ENCODE results near the gene GAS2. TPM values are rescaled to one million over a fixed set of nuclear protein-coding genes. Genes with fewer than 3 reads are reported as not detected.

The GAS2 gene
- total RNA-seq, 1 donor from 2014 or later, result 1.7 TPM

DNA sequence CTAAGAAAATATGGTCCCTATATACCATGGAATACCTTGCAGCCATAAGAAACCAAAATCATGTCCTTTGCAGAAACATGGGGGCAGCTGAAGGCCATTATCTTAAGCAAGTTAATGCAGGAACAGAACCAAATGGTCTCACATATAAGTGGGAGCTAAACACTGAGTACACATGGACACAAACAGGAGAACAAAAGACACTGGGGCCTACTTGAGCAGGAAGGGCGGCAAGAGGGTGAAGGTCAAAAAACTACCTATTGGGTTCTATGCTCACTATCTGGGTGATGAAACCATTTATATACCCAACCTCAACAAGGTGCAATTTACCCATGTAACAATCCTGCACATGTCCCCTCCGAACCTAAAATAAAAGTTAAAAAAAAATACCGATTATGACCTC lies 22.5 kb downstream of the GAS2 start:
- Histone ChIP-seq H3K9me3 (no peaks in the 10 kb centered on the region), H3K27ac (no peak overlapping the region), H3K27me3 (no peaks in the 10 kb centered on the region), H3K4me3 (no peak overlapping the region), H3K4me1 (no peaks in the 10 kb centered on the region), H3K36me3 (no peaks in the 10 kb centered on the region)
- ATAC-seq (no peak), DNase-seq (no peak)
- intact Hi-C loops (cut with DNase I), result no loop called here
- TF ChIP-seq, protein P1, sequence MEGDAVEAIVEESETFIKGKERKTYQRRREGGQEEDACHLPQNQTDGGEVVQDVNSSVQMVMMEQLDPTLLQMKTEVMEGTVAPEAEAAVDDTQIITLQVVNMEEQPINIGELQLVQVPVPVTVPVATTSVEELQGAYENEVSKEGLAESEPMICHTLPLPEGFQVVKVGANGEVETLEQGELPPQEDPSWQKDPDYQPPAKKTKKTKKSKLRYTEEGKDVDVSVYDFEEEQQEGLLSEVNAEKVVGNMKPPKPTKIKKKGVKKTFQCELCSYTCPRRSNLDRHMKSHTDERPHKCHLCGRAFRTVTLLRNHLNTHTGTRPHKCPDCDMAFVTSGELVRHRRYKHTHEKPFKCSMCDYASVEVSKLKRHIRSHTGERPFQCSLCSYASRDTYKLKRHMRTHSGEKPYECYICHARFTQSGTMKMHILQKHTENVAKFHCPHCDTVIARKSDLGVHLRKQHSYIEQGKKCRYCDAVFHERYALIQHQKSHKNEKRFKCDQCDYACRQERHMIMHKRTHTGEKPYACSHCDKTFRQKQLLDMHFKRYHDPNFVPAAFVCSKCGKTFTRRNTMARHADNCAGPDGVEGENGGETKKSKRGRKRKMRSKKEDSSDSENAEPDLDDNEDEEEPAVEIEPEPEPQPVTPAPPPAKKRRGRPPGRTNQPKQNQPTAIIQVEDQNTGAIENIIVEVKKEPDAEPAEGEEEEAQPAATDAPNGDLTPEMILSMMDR (IDR thresholded peaks at IDR 0.05), result no peak

DNA sequence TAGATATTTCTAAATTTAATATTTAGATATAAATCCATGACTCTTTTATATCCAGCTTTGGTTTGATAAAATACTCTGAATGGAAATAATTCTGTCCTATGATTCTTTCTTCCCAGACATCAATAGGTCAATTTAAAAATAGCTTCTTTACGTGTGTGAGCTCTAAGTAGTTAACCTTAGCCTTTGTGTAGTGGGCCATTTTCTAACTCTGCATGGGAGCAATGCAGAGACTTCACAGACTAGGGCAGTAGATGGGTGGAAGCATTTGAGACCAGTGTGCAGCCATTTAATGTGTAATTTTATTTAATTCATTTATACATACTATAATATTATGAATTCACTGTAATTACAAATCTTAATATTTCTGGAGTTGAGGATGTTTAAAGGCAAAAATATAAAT lies 23.8 kb downstream of the GAS2 start:
- intact Hi-C loops (cut with DNase I), result no loop called here
- Histone ChIP-seq H3K27me3 (no peaks in the 10 kb centered on the region), H3K4me1 (no peaks in the 10 kb centered on the region), H3K27ac (no peak overlapping the region), H3K9me3 (no peaks in the 10 kb centered on the region), H3K4me3 (no peak overlapping the region), H3K36me3 (no peaks in the 10 kb centered on the region)
- TF ChIP-seq, protein P1 (IDR thresholded peaks at IDR 0.05), result no peak
- no peak for DNase-seq
- ATAC-seq, result no peak

DNA sequence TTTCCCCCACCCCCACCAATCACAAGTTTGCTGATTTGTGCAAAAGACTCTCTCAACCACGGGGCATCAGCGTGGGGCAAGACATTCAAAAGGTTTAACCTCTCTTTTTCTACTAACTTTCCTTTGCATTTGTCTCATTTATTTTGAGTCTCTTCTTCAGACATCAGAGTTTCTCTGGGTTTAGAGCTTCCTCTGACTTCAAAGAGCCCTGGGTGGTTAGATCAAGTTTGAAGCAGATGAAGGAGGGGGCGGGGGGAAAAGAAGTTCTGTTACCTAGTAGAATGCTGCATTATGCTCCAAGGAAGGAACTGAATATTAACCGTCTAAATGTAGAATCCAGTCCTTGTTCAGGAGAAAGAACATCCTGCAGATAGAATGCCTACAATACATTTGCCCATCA lies 24.5 kb downstream of the GAS2 start:
- intact Hi-C loops (cut with DNase I), result no loop called here
- no peaks in the 10 kb centered on the region for H3K27me3 ChIP-seq
- TF ChIP-seq, protein P1 (IDR thresholded peaks at IDR 0.05), result no peak
- no peaks in the 10 kb centered on the region for H3K9me3 ChIP-seq
- H3K4me1 ChIP-seq, result no peaks in the 10 kb centered on the region
- H3K27ac ChIP-seq, result no peak overlapping the region
- DNase-seq, result no peak
- H3K4me3 ChIP-seq, result no peak overlapping the region
- no peak for ATAC-seq
- H3K36me3 ChIP-seq, result no peaks in the 10 kb centered on the region

DNA sequence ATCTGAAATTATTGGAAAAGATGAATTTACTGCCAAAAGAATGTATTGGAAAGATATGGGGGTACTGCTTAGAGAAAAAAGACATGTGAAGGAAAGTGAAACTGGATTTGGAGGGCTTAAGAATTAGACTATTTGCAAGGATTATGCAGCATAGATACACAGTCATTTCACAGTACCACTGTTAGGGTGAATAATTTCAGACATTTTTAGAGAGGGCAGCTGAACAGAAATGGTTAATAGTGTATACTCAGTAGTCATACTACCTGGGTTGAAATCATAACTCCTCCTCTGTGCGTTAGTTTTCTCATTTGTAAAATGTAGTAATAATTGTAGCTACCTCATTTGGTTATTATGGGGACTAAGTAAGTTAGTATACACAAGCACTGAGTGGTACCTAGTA lies 33.0 kb downstream of the GAS2 start:
- intact Hi-C loops (cut with DNase I), result no loop called here
- TF ChIP-seq, protein P1 (IDR thresholded peaks at IDR 0.05), result no peak
- H3K27ac ChIP-seq, result no peak overlapping the region
- no peaks in the 10 kb centered on the region for H3K4me1 ChIP-seq
- no peak overlapping the region for H3K4me3 ChIP-seq
- no peaks in the 10 kb centered on the region for H3K9me3 ChIP-seq
- DNase-seq (no peak), ATAC-seq (no peak)
- no peaks in the 10 kb centered on the region for H3K36me3 ChIP-seq
- no peaks in the 10 kb centered on the region for H3K27me3 ChIP-seq

DNA sequence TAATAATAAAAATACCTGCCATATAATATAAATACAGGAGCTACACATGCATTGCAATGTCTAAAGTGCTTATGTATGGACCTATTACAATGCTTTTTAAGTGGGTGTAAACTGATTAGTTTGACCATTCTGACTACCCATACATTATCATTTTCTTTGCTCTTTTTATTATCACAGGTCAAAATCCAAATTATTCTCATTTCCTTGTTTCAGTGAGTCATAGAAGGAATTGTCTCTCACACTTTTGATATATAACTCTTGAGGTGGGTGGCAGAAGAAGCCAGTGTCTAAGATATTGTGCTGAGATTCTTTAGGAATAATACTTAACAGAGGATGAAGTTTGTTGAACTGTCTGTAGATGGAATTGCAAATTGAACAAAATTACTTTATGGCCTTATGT lies 35.6 kb downstream of the GAS2 start:
- H3K27ac ChIP-seq, result no peak overlapping the region
- H3K9me3 ChIP-seq, result no peaks in the 10 kb centered on the region
- no peak overlapping the region for H3K4me3 ChIP-seq
- DNase-seq, result no peak
- intact Hi-C loops (cut with DNase I), result no loop called here
- ATAC-seq, result no peak
- no peaks in the 10 kb centered on the region for H3K36me3 ChIP-seq
- TF ChIP-seq, protein P1 (IDR thresholded peaks at IDR 0.05), result no peak
- H3K4me1 ChIP-seq, result no peaks in the 10 kb centered on the region
- H3K27me3 ChIP-seq, result no peaks in the 10 kb centered on the region

DNA sequence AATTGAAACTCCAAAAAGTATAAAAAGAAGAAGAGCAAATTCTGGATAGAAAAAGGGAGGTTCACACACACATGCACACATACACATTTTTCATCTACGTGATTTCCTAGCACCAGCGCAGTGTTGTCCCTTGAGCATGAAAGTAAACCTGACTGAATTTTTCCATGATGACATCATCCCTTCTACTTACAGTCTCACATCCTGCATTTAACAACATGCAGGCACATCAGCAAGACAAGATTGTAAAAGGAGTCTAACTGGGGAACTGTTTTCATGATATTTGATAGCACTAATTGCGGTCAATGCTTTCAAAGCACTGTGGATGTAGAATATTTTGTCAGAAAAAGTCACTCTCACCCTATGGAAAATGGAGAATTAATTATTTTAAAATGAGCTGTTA lies 36.6 kb downstream of the GAS2 start:
- Histone ChIP-seq H3K36me3 (no peaks in the 10 kb centered on the region), H3K27ac (no peak overlapping the region), H3K27me3 (no peaks in the 10 kb centered on the region), H3K4me1 (no peaks in the 10 kb centered on the region), H3K9me3 (no peaks in the 10 kb centered on the region), H3K4me3 (no peak overlapping the region)
- peak; percentile 59 for ATAC-seq
- DNase-seq, result no peak
- TF ChIP-seq, protein P1 (IDR thresholded peaks at IDR 0.05), result no peak
- intact Hi-C loops (cut with DNase I), result no loop called here

Data from upper lobe of right lung (tissue), 1 donor.